Stimulated activated CD4-positive, alpha-beta T cell treated with anti-CD3 and anti-CD28 coated beads, Interleukin-15, amount 100 ng/mL, for 1 hour (primary cell): ENCODE measurements around the gene FOLH1.
"Not testable (repeated sequence)": the region's sequence is repeated elsewhere in the genome, so short reads cannot be mapped to it uniquely, and the experiment has no call there.

ENCODE experiments used
- DNase-seq, 2 donors: peaks; one replicate each; pipeline ENCODE4 v3.0.0-alpha.2; 2020; ENCODE audit warnings: low read depth in 1 of 2, low spot score in 1 of 2

FOLH1 gene

GRCh38 chr11:49208006-49208721 lies at the start of gene FOLH1:
Gene FOLH1, minus strand, starts transcription at chr11:49208602. Its CDS starts 193 bp downstream, at chr11:49208409.
- DNase-seq: no peak

- not testable (repeated sequence) for DNase-seq
Observed at GRCh38 chr11:49255148-49255547, 46.7 kb upstream of the FOLH1 start.

- DNase-seq: not testable (repeated sequence)
Observed at GRCh38 chr11:49251212-49251611, 42.8 kb upstream of the FOLH1 start.

DNA sequence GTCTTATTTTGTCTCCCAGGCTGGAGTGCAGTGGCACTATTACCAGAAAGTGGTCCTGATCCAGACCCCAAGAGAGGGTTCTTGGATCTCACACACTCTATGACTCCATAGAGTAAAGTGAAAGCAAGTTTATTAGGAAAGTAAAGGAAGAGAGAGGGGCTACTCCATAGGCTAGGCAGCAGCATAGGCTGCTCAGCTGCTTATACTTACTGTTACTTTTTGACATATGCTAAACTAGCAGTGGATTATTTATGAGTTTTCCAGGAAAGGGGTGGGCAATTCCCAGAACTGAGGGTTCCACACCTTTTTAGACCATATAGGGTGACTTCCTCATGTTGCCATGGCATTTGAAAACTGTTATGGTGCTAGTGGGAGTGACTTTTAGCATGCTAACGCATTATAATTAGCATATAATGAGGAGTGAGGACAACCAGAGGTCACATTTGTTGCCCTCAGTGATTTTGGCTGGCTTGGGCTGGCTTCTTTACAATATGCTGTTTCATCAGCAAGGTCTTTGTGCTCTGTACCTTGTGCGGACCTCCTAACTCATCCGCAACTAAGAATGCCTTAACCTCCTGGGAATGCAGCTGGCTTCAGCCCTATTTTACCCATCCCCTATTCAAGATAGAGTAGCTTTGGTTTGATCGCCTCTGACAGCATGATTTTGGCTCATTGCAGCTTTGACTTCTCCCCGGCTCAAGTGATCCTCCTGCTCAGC lies 42.2 kb upstream of the FOLH1 start:
- DNase-seq: not testable (repeated sequence)

DNA sequence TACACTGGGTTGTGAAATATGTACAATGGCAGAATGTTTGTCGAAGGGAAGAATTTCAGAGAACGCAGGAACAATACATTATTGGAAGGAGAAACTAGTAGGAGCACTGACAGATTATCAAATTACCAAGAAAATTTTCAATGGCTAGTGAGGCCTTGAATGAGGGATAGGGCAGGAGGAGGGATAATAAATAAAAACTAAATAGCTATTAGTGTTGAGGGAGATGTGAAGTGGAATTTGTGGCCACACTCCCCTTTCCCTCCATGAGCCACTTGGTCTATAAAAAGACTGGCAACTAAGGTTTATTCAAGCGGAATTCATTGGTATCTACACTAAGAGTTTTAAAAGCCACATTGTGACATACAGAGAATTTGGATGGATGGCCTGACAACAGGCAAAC lies 41.0 kb upstream of the FOLH1 start:
- not testable (repeated sequence) for DNase-seq

DNA sequence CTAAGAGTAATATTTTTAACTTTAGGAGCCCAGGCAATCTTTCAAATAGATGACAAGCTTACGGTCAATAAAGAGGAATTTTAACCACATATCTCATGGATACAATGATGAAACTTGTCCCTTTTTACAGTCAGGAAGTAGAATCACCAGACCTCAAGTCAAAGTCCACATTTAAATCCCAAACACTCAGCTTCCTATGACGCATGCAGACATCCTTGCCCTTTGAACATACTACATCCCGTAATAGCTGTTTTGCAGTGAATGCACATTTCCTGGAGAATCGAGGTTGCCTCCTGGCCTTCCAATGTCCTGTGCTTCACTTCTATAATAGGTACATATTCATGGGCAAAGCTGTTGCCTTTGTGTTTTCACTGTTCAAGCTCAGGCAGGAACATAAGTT lies 25.3 kb upstream of the FOLH1 start:
- DNase-seq: not testable (repeated sequence)

GRCh38 chr11:49233019-49233418 lies 24.6 kb upstream of the FOLH1 start:
- not testable (repeated sequence) for DNase-seq

DNA sequence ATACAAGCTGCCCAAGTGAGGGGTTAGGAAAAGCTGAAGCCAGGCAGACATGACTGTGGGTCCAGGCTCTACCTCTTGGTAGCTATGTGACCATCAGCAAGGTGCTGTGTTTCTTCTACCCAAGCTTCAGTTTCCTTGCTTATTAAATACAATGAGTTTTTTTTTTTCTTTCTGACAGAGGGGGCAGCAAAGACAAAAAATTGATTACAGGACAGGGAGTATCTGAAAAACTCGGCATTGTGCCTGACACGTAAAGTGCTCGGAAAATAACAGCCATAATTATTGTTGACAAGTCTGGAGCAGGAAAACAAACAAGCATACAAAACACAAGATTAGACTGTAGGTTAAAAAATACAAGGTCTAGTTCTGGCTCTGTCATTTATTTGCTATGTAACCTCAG lies 23.3 kb upstream of the FOLH1 start:
- not testable (repeated sequence) for DNase-seq

GRCh38 chr11:49230534-49230933 lies 22.1 kb upstream of the FOLH1 start:
- not testable (repeated sequence) for DNase-seq

DNA sequence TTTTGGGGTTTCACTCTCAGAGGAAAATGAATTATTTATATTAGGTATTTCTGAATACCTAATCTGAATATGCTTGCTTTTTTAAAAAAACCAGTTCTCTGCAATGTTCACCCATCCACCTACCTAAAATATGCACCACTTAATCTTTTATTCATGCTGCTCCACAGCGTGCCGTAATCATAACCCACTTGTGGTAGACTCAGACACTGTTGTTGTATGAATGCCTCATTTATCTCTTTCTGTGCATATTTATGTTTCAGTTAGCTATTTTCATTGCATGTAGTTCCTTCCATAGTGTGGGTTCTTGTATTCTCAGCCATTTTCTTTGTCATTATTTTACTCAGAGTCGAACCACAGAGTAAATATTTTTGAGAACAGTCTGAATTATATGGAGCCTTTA lies 21.6 kb upstream of the FOLH1 start:
- DNase-seq: not testable (repeated sequence)

- DNase-seq: not testable (repeated sequence)
Observed at GRCh38 chr11:49229136-49229535, 20.7 kb upstream of the FOLH1 start.

DNA sequence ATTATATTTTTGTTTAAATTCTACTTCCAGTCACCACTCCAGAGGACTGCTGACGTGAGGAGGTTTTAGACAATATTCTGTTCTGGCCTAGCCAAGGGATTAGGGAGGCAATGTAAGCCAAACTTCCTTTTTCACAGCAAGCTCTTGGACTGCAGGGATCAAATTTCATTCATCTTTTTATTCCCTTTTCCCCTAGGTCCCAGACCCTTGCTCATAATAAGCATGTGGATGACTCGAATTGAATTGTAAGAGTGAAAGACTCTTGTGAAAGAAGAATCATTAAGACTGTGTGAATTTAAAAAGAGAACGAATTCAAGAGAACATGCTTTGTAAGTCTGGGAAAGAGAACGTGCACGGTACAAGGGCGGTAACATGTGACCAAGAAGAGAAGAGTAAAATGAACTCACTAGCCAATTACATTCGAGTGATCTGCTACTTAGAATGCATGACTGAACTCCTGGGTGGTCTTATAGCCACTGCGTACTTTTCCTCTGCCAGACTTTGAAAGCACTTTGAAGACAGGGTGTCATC lies 16.9 kb upstream of the FOLH1 start:
- not testable (repeated sequence) for DNase-seq

- DNase-seq: no peak
Observed at GRCh38 chr11:49221112-49221511, 12.7 kb upstream of the FOLH1 start.

DNA sequence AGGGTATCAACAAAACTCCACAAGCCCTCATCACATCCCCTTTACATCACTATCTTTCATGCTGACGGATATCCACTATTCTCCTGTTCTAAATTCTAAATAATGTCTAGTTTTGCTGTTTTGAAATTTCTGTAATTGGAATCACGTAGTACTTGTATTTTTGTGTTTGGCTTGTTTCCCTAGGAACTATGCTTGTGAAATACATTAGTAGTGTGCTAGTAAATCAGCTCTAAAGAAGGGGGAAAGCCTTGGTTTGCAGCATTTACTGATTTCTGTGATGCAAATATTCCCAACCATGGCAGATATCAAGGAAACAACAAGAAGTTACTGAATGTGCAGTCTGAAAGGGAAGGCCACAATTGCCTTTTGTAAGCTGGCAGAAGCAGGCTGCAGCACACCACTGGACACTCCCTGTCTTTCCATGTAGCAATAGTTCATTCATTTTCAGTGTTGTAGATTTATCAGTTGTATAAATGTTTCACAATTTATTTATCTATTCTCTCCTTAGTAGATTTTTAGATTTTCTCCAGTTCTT lies 4.7 kb upstream of the FOLH1 start:
- DNase-seq: no peak

DNA sequence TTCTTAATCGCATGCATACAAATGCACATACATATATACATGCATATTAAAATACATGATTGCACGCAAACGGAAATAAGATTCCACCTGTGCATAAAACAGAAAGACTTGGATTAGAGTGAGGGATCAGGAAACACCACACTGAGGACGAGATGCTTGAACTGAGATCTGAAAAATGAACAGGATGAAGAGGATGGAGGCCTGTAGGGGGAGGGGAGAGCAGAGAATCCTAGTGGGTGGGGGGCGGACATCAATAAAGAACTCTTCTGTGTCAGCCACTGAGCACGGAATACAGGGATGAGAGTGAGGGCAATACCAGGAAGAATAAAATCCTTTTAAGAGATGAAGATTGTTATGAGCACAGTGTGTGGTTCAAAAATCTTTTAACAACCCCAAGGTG lies 1.4 kb downstream of the FOLH1 start:
- not testable (repeated sequence) for DNase-seq

DNA sequence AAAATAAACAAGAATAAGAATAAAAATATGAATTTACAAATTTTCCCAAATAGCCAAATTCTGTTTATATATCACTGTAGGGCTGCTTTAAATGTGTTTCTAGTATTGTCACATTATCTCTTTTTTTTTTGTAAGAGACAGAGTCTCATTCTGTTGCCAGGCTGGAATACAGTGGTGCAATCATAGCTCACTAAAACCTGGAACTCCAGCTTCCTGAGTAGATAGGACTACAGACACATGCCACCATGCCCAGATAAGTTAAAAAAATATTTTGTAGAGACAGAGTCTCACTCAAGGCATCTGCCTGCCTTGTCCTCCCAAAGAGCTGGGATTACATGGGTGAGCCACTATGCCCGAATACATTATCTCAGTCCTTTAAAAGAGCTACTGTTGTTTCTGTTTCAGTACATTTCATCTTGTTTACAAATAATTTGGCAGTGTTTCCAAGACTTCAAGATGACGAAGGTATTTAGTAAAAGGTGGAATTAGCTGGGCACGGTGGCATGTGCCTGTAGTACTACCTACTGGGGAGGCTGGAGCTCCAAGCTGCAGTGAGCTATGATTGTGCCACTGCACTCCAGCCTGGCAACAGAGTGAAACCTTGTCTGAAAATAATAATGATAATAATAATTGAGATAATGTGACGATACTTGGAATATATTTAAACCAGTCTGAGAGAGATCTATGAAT lies 6.0 kb downstream of the FOLH1 start:
- DNase-seq: no peak

DNA sequence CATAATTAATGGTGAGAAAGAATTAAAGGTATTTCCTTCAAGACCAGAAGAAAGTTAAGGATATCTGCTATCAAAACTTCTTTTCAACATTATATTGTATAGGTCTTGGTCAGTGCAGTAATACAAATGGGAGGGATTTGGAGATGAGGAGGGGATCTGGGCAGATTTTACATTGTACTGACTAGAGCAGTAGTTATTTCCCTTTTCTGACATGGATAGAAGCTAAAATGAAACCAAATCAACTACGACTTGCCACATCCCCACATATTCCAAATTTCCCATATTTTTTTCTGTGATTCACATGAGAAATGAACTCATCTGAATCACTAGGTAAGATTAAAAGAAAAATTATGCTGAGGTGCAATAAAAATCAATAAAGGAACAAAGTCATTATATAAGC lies 11.6 kb downstream of the FOLH1 start:
- not testable (repeated sequence) for DNase-seq

DNA sequence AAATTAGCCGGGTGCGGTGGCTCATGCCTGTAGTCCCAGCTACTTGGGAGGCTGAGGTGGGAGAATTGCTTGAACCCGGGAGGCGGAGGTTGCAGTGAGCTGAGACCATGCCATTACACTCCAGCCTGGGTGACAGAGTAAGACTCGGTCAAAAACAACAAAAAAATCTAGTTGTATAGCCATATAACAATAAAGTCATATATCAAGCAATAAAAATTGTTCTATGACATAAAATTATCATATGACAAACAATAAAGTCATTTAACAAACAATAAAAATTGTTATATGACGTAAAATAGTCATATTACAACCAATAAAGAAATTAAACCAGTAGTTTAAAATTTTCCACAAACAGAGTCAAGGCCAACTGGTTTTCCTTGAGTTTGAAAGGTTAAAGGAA lies 12.4 kb downstream of the FOLH1 start:
- not testable (repeated sequence) for DNase-seq

DNA sequence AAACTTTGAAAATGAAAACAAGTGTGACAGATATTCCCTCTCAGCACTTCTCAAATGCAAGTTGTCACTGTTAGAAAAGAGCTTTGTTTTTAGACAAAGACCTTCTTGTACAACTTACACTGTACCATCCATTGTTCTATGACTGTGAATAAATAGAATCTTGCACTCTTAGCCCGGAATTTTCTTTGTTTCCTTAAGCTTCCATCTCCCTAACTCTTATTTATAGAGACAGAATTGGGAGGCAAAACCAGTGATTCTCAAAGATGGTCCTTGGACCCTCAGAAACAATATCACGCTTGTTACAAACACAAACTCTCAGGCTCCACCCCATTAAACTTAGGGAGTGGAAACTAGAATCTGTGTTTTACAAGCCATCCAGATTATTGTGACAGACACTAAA lies 18.1 kb downstream of the FOLH1 start:
- not testable (repeated sequence) for DNase-seq

- DNase-seq: not testable (repeated sequence)
Observed at GRCh38 chr11:49186225-49186624, 22.2 kb downstream of the FOLH1 start.

- DNase-seq: not testable (repeated sequence)
Observed at GRCh38 chr11:49185597-49185996, 22.8 kb downstream of the FOLH1 start.
